Activated T-cell treated with anti-CD3 and anti-CD28 coated beads, Interleukin-2, amount 50 U/mL, for 72 hours (primary cell): ENCODE data around the gene RALGAPB. TPM values are rescaled to one million over a fixed set of nuclear protein-coding genes. Genes with fewer than 3 reads are reported as not detected.

ENCODE experiments used
- total RNA-seq, 2 donors: library from RNA; stranded (reverse); gene quantifications; one replicate each; pipeline ENCODE4 v1.2.3, GENCODE V29; 2022

RALGAPB gene
- total RNA-seq, 2 donors from 2014 or later, result 39.5 to 43.3 TPM

Other genes starting within 250 kb of the RALGAPB start
- gene KIAA1755, start 212.1 kb upstream of the RALGAPB start, total RNA-seq, result not detected
- not detected for gene BPI, start 168.7 kb upstream of the RALGAPB start, total RNA-seq
- gene LBP, start 126.4 kb upstream of the RALGAPB start, total RNA-seq, result not detected
- gene SNHG17, start 37.5 kb upstream of the RALGAPB start, total RNA-seq, result 100 to 1,000 TPM; 119 to 137 TPM
- gene ADIG, start 108.4 kb downstream of the RALGAPB start, total RNA-seq, result not detected
- not detected for gene ARHGAP40, start 129.0 kb downstream of the RALGAPB start, total RNA-seq